Activated T-cell treated with anti-CD3 and anti-CD28 coated beads, Interleukin-2, amount 50 U/mL, for 48 hours (primary cell): ENCODE measurements around the gene C1QTNF4.
"Not testable (repeated sequence)": the region's sequence is repeated elsewhere in the genome, so short reads cannot be mapped to it uniquely, and the experiment has no call there.

ENCODE experiments used
- DNase-seq, 2 experiments: peaks; one replicate each; pipeline ENCODE4 v3.0.0-alpha.2; 2020

C1QTNF4 gene

GRCh38 chr11:47593934-47594855 lies at the start of gene C1QTNF4:
Gene C1QTNF4, minus strand, starts transcription at chr11:47594411. Its CDS starts 3,601 bp downstream, at chr11:47590810.
- DNase-seq = no peak

- peak; percentile 98 for DNase-seq
Measured at GRCh38 chr11:47642099-47642855, 48.1 kb upstream of the C1QTNF4 start, which contains the start of gene MTCH2. Gene MTCH2, minus strand, starts transcription at chr11:47642559. Its CDS starts 94 bp downstream, at chr11:47642465.

GRCh38 chr11:47641600-47642098 lies 47.4 kb upstream of the C1QTNF4 start:
- no peak for DNase-seq

- DNase-seq = not testable (repeated sequence)
Measured at GRCh38 chr11:47640506-47640905, 46.3 kb upstream of the C1QTNF4 start.

GRCh38 chr11:47636331-47636730 lies 42.1 kb upstream of the C1QTNF4 start:
- not testable (repeated sequence) for DNase-seq

- DNase-seq = no peak
Measured at GRCh38 chr11:47631473-47631872, 37.3 kb upstream of the C1QTNF4 start.

GRCh38 chr11:47628026-47628425 lies 33.8 kb upstream of the C1QTNF4 start:
- DNase-seq = no peak

- no peak for DNase-seq
Measured at GRCh38 chr11:47626234-47626633, 32.0 kb upstream of the C1QTNF4 start.

- no peak for DNase-seq
Measured at GRCh38 chr11:47620836-47621378, 26.7 kb upstream of the C1QTNF4 start.

- no peak for DNase-seq
Measured at GRCh38 chr11:47617417-47617809, 23.2 kb upstream of the C1QTNF4 start.

GRCh38 chr11:47616726-47617416 lies 22.7 kb upstream of the C1QTNF4 start:
- no peak for DNase-seq

- DNase-seq = no peak
Measured at GRCh38 chr11:47615249-47615648, 21.0 kb upstream of the C1QTNF4 start.

GRCh38 chr11:47611348-47611794 lies 17.2 kb upstream of the C1QTNF4 start:
- DNase-seq = no peak

GRCh38 chr11:47609675-47610074 lies 15.5 kb upstream of the C1QTNF4 start:
- DNase-seq = no peak

GRCh38 chr11:47607380-47607779 lies 13.2 kb upstream of the C1QTNF4 start:
- no peak for DNase-seq

- DNase-seq = no peak
Measured at GRCh38 chr11:47606731-47607130, 12.5 kb upstream of the C1QTNF4 start.

GRCh38 chr11:47605921-47606320 lies 11.7 kb upstream of the C1QTNF4 start:
- DNase-seq = no peak

GRCh38 chr11:47603295-47603694 lies 9.1 kb upstream of the C1QTNF4 start:
- DNase-seq = no peak

GRCh38 chr11:47599902-47600301 lies 5.7 kb upstream of the C1QTNF4 start:
- no peak for DNase-seq

GRCh38 chr11:47595967-47596366 lies 1.8 kb upstream of the C1QTNF4 start:
- DNase-seq = no peak

GRCh38 chr11:47595029-47595428 lies 818 bp upstream of the C1QTNF4 start:
- DNase-seq = no peak

- DNase-seq = no peak
Measured at GRCh38 chr11:47593492-47593933, 698 bp downstream of the C1QTNF4 start.
